Esophagus squamous epithelium (tissue), 5 donors: ENCODE data around the gene TMEM196. TPM values are rescaled to one million over a fixed set of nuclear protein-coding genes. Genes with fewer than 3 reads are reported as not detected.

ENCODE experiments used
- DNase-seq: peaks from one replicate; lab custom pipeline; 2025; lab: John Stamatoyannopoulos, UW
- H3K27ac ChIP-seq, 4 donors: fragments of 200-600 bp; sonication (generic); one replicate each; pipeline ENCODE4 v1.5.1; 2016 to 2019; ENCODE audit warnings: mild to moderate bottlenecking in 1 of 4
- H3K27me3 ChIP-seq, 4 donors: fragments of 200-600 bp; sonication (generic); 1 replicate in 3 of 4; 2 replicates in 1 of 4; pipeline versions ENCODE4 v1.5.1 to v1.6.0; 2017 to 2021; ENCODE audit warnings: antibody characterized with exemption in 1 of 4
- H3K36me3 ChIP-seq, 3 donors: fragments of 200-600 bp; sonication (generic); one replicate each; pipeline ENCODE4 v1.5.1; 2016 to 2019
- H3K4me1 ChIP-seq, 3 donors: fragments of 200-600 bp; sonication (generic); one replicate each; pipeline ENCODE4 v1.5.1; 2017 to 2019
- H3K4me3 ChIP-seq, 4 donors: fragments of 200-600 bp; sonication (generic); 1 replicate in 3 of 4; 2 replicates in 1 of 4; pipeline ENCODE4 v1.5.1; 2016 to 2019; ENCODE audit warnings: mild to moderate bottlenecking in 2 of 4, moderate library complexity in 1 of 4
- H3K9me3 ChIP-seq, 3 donors: fragments of 200-600 bp; sonication (generic); one replicate each; pipeline ENCODE4 v1.5.1; 2016 to 2019
- CTCF ChIP-seq, 6 experiments: fragments of 450-650 bp in 4 of 6; fragments of 200-600 bp in 2 of 6; sonication (generic) in 2 of 6; IDR thresholded peaks; one replicate each; pipeline ENCODE4 v1.5.1; 2016 to 2019; ENCODE audit warnings: antibody characterized with exemption in 6 of 6, mild to moderate bottlenecking in 4 of 6, moderate library complexity in 4 of 6
- POLR2A ChIP-seq, 4 donors: fragments of 450-650 bp; IDR thresholded peaks; one replicate each; pipeline ENCODE4 v1.6.1; 2017; ENCODE audit warnings: antibody characterized with exemption in 4 of 4, mild to moderate bottlenecking in 4 of 4, moderate library complexity in 3 of 4
- WGBS, 2 donors: methylation state at CpG; one replicate each; pipeline ENCODE4 v1.1.5; 2018; 5-methylcytosine and 5-hydroxymethylcytosine counted together
- intact Hi-C: fragments of 100-400 bp; cut with DNase I; formaldehyde crosslinking; loops from one replicate; pipeline ENCODE4 v1.15.0; 2022
- total RNA-seq, 4 donors: library from RNA; depleted of rRNA; stranded (reverse); fragments of >200 nt; gene quantifications; one replicate each; pipeline ENCODE4 v1.1.0, GENCODE V29; 2016
- donor health status: DM: yes; HTN: yes; CAD: no.

Gene TMEM196
- total RNA-seq, 4 donors from 2014 or later, result not detected

- Histone ChIP-seq H3K4me3 (peak within 1 kb of the TSS; percentile 77 to 92 (median 88)), H3K4me1 (peaks cover 7 to 35% (median 9%) of the 10 kb centered on the region in 3 donors), H3K9me3 (no peaks in the 10 kb centered on the region), H3K27ac (peak within 1 kb of the TSS; percentile 72 to 85 (median 81)), H3K27me3 (no peaks in the 10 kb centered on the region), H3K36me3 (peaks cover 0 to 5% (median 0%) of the 10 kb centered on the region in 3 donors)
- peak; percentile 60 for DNase-seq
- intact Hi-C loops, result no loop called here
- peak; percentile 84 to 98 (median 92) for TF ChIP-seq CTCF (IDR thresholded peaks at IDR 0.05)
- peak in 2 of 4 donors; percentile 76 to 84 for TF ChIP-seq POLR2A (IDR thresholded peaks at IDR 0.05)
- 0% methylated on average over 41 to 46 of the region's 56 CpGs for WGBS, 2 donors
Measured at GRCh38 chr7:19708397-19709248, 64.8 kb downstream of the TMEM196 start, which contains the start of gene POLR1F. Gene POLR1F (minus strand): TSS chr7:19709037. CDS start chr7:19709016, 21 bp downstream.

GRCh38 chr7:19707240-19707639, 66.2 kb downstream of the TMEM196 start:
- peaks cover 7 to 35% (median 9%) of the 10 kb centered on the region in 3 donors for H3K4me1 ChIP-seq
- no peak overlapping the region for H3K27ac ChIP-seq
- H3K27me3 ChIP-seq, result no peaks in the 10 kb centered on the region
- TF ChIP-seq POLR2A (IDR thresholded peaks at IDR 0.05), result no peak
- no peak for TF ChIP-seq CTCF (IDR thresholded peaks at IDR 0.05)
- peaks cover 0 to 18% (median 0%) of the 10 kb centered on the region in 3 donors for H3K36me3 ChIP-seq
- no peak for DNase-seq
- intact Hi-C loops, result no loop called here
- peak overlapping the region in 2 of 4 donors; percentile 87 to 89 for H3K4me3 ChIP-seq
- 60 to 63% methylated on average over 3 of the region's 3 CpGs for WGBS, 2 donors
- no peaks in the 10 kb centered on the region for H3K9me3 ChIP-seq

GRCh38 chr7:19705663-19706062, 67.8 kb downstream of the TMEM196 start:
- H3K4me3 ChIP-seq, result no peak overlapping the region

GRCh38 chr7:19701471-19701870, 71.9 kb downstream of the TMEM196 start:
- H3K36me3 ChIP-seq, result peaks cover 0 to 59% (median 0%) of the 10 kb centered on the region in 3 donors
- H3K4me3 ChIP-seq, result no peak overlapping the region
- H3K4me1 ChIP-seq, result peaks cover 0 to 5% (median 0%) of the 10 kb centered on the region in 3 donors
- H3K27me3 ChIP-seq, result no peaks in the 10 kb centered on the region
- H3K9me3 ChIP-seq, result no peaks in the 10 kb centered on the region
- intact Hi-C loops, result no loop called here
- TF ChIP-seq POLR2A (IDR thresholded peaks at IDR 0.05), result no peak
- no peak for TF ChIP-seq CTCF (IDR thresholded peaks at IDR 0.05)
- no peak overlapping the region for H3K27ac ChIP-seq
- 81 to 90% methylated on average over 4 of the region's 4 CpGs for WGBS, 2 donors
- no peak for DNase-seq

More at GRCh38 chr7:19705663-19706062, 67.8 kb downstream of the TMEM196 start:
- Histone ChIP-seq H3K36me3 (peaks cover 0 to 30% (median 0%) of the 10 kb centered on the region in 3 donors), H3K9me3 (no peaks in the 10 kb centered on the region), H3K4me1 (peaks cover 7 to 35% (median 9%) of the 10 kb centered on the region in 3 donors), H3K27me3 (no peaks in the 10 kb centered on the region), H3K27ac (no peak overlapping the region)
- intact Hi-C loops, result no loop called here
- WGBS, 2 donors, result 62 to 85% methylated on average over 2 of the region's 2 CpGs
- DNase-seq, result no peak
- TF ChIP-seq CTCF (IDR thresholded peaks at IDR 0.05) (no peak), POLR2A (IDR thresholded peaks at IDR 0.05) (no peak)

GRCh38 chr7:19700936-19701335, 72.5 kb downstream of the TMEM196 start:
- intact Hi-C loops, result no loop called here
- Histone ChIP-seq H3K9me3 (no peaks in the 10 kb centered on the region), H3K27ac (no peak overlapping the region), H3K4me1 (no peaks in the 10 kb centered on the region), H3K4me3 (no peak overlapping the region), H3K27me3 (no peaks in the 10 kb centered on the region), H3K36me3 (peaks cover 0 to 59% (median 0%) of the 10 kb centered on the region in 3 donors)
- no peak for DNase-seq
- TF ChIP-seq CTCF (IDR thresholded peaks at IDR 0.05) (no peak), POLR2A (IDR thresholded peaks at IDR 0.05) (no peak)
- 77 to 89% methylated on average over 3 of the region's 3 CpGs for WGBS, 2 donors
